GM12875 (cell line): ENCODE data around the gene PLPP1.

Source experiments
- H3K4me3 ChIP-seq: one replicate; pipeline ENCODE4 v1.5.1; 2011; ENCODE audit warnings: low read depth, low read length, control low read depth
- CTCF ChIP-seq: IDR thresholded peaks from 2 replicates; pipeline ENCODE4 v1.5.1; 2011; ENCODE audit warnings: low read depth, mild to moderate bottlenecking, control low read depth, inconsistent platforms, low read length, moderate library complexity, borderline replicate concordance; ENCODE audit not compliant: insufficient read depth

PLPP1 gene

GRCh38 chr5:55470282-55470681 is 64.5 kb downstream of the PLPP1 start:
- no peak overlapping the region for H3K4me3 ChIP-seq

GRCh38 chr5:55469839-55470238 is 64.9 kb downstream of the PLPP1 start:
- TF ChIP-seq CTCF = no peak
- H3K4me3 ChIP-seq = no peak overlapping the region

More at GRCh38 chr5:55470282-55470681, 64.5 kb downstream of the PLPP1 start:
- no peak for TF ChIP-seq CTCF

- no peak overlapping the region for H3K4me3 ChIP-seq
- TF ChIP-seq CTCF = no peak
Observed at GRCh38 chr5:55467862-55468551, 66.8 kb downstream of the PLPP1 start.

- no peak overlapping the region for H3K4me3 ChIP-seq
- no peak for TF ChIP-seq CTCF
Observed at GRCh38 chr5:55463613-55464012, 71.2 kb downstream of the PLPP1 start.

GRCh38 chr5:55459572-55459971 is 75.2 kb downstream of the PLPP1 start:
- no peak for TF ChIP-seq CTCF
- no peak overlapping the region for H3K4me3 ChIP-seq

- TF ChIP-seq CTCF = no peak
- no peak overlapping the region for H3K4me3 ChIP-seq
Observed at GRCh38 chr5:55456216-55456895, 78.4 kb downstream of the PLPP1 start.

- no peak overlapping the region for H3K4me3 ChIP-seq
- TF ChIP-seq CTCF = no peak
Observed at GRCh38 chr5:55454282-55454681, 80.5 kb downstream of the PLPP1 start.
